Measurements from ENCODE around the gene SLC6A18.
A peak's percentile ranks its signal among the peaks of the same experiment; 100 is the strongest.

SLC6A18 gene

DNA sequence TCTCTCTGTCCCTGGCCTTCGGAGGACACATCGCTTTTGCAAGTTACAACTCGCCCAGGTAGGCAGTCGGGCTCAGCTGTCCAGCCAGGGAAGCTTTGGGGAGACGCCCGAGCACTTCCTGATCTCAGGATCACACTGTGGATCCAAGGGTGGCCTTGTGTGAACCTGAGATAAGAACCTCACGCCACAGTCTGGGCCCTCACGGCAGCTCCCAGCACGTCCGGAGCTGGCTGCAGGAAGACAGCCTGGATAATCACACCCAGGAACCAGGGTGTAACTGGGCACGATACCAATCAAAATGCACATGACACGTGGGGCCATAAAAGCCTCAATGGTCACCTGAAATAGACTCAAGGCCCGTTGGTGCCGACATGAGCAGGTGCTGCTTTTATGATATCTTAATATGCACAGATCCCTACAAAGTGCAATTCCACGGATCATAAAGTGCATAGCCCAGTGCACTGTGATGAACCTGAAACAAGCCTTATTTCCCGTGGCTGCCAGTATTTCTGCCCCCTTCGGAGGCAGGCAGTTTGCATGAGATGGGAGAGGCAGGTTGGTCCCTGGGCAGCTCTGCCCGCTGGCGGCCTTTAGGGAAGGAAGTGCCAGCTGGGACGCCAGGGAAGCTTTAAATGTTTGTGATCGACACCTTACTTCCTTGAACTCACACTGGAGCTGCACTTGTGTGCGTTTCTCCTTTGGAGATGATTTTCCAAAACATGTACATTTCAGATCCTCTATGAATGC, 14.5 kb downstream of the SLC6A18 start:
- DNase-seq, result peak; percentile 35 to 40

DNA sequence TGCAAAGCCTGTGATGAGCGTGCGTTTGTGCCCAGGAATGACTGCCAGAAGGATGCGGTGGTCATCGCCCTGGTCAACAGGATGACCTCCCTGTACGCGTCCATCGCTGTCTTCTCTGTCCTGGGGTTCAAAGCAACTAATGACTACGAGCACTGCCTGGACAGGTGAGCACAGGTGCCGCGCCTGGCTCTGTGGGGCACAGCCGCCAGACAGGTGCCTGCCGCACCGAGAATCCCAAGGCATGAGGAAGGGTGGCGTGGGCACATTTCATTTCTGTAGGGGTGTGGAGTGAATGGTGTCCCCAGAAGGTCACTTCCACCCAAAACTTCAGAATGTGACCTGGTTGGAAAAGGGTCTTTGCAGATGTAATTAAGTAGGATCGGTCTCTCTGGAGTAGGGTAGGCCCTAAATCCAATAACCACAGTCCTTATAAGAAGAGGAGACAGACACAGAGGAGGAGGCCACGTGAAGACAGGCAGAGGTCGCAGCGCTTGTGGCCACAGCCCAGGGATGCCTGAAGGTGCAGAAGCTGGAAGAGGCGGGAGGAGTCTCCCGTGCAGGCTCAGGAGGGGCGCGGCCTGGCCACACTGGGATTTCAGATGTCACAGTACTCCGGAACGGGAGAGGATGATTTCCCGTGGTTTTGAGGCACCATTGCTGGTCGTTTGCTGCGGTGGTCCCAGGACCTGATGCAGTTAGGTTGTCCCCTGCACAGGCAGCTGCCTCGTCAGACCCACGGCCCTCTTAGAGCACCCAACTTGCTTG, 15.5 kb downstream of the SLC6A18 start:
- DNase-seq, result no peak

DNA sequence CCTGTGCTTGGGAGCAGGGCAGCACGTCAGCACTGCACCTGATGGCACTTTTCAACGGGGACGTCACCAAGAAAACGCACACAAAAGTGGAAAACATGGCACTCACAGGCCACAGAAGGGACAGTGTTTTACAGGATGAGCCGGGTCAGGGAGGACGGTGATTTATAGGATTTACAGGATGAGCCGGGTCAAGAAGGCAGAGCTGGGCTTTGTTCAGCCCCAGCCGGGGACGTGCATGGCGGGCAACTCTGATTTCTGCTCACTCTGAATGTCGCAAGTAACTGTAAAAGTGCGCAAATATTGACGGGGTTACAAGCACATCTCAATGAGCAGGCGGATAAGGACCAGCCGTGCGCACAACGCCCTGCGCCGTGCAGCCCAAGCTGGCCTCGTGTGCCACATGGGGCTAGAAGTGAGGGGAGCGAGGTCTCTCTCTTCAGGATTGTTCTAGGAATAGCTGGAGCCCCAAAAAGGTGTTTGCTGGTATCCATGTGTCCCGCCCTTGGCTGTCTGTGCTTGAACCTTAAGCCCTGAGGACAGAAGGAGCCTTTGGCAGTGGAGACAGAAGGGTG, 16.4 kb downstream of the SLC6A18 start:
- no peak for DNase-seq

DNA sequence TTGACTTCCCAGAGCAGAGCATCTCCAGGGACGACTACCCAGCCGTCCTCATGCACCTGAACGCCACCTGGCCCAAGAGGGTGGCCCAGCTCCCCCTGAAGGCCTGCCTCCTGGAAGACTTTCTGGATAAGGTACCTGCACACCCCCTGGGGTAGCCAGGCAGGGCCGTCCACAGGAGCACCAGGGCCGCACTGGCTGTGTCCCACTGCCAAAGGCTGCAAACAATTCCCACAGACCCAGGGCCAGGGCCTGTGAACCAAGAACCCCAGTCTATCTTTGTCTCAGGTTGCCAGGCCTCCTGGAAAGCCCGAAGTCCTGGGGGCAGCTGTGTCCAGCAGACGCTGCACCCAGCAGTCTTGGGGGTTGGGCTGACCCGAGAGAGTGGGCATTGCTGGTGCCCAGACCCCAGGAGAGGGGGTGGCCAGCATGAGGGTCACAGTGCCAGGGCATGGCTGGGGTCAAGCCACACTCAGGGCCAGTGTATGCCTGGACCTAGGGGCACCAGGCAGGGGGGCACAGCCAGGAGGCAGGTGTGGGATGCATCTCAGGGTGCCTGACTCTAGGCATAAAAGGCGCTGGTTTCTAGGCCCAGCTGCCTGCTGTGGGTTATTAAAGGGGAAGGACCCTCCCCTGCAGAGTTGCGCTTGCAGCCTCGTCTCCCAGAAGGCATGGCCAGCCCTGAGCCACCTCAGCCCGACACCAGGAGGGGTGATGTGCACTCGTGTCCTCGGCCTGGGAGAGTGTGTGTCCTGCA, 17.7 kb downstream of the SLC6A18 start:
- no peak for DNase-seq

DNA sequence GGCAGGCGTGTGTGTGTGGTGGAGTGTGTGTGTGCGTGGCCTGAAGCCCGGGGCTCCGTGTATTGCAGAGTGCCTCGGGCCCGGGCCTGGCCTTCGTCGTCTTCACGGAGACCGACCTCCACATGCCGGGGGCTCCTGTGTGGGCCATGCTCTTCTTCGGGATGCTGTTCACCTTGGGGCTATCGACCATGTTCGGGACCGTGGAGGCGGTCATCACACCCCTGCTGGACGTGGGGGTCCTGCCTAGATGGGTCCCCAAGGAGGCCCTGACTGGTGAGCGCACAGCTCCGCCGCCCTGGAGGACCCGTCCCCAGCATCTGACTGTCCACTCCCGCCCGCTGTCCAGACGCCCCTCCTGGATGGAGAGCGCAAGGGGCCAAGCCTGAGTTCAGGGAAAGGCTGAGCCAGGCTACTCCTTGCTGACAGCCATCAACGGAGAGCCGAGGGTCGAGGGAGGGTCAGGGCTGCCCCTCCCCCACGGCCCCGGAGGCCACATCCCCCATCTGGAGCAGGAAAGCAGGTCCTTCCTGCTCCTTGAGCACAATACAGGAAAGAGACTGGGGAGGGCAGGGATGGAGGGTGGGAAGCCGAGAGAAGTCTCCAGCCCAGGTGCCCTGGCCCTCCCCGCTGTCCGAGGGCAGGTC, 18.4 kb downstream of the SLC6A18 start:
- no peak for DNase-seq

DNA sequence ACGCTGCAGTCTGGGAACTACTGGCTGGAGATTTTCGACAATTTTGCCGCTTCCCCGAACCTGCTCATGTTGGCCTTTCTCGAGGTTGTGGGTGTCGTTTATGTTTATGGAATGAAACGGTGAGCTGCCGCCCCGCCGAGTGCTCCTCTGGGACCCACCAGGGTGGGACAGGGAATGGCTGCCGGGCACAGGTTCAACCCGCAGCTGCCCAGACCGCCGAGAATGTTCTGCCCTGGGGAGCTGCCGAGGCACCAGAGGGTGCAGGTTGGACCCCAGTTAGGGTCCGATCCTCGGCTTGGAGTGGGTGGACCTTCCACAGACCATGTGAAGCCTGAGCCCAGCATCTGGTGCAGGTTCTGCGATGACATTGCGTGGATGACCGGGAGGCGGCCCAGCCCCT, 19.1 kb downstream of the SLC6A18 start:
- DNase-seq, result no peak

DNA sequence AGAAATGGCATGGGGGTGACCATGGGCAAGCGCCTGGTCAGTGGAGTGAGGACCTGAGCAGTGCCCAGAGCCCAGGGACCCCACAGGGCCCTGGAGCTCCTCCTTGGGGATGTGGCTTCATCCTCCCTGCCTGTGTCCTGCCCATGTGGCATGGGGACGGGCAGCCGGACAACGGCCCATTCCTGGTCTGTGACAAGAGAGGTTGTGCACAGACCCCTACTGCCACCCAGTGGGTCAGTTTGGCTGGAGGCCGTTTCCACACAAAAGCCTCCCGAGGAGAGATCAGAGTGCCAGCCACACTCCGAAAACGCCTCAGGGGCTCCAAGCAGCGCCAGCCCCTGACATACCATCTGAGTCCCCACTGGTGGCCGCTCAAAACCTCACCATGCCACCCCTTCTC, 19.8 kb downstream of the SLC6A18 start:
- DNase-seq, result no peak

DNA sequence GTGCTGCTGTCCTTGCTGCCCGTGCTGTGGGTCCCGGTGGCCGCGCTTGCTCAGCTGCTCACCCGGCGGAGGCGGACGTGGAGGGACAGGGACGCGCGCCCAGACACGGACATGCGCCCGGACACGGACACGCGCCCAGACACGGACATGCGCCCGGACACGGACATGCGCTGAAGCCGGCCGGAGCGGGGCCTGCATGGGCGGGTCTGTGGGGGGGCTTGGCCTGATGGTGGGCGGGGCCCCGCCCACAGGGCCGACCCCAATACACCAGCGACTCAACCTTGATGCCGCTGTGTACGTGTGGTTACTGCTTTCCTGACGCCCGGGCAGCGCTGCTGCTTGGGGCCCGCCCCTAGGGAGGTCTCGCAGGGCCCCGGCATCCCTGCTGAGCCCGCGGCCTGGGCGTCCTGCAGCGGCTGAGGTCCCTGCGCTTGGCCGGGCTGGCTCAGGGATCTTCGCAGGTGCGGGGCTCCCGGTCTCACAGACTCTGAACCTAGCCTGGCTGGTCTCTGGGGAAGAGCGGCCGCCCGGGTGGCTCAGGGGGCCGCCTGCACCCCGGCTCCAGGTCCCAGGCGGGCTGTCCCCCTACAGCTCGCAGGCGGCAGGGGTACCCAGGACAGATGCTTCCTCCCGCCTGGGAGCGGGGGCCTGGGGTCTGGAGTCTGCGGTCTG, 20.9 kb downstream of the SLC6A18 start:
- no peak for DNase-seq

DNA sequence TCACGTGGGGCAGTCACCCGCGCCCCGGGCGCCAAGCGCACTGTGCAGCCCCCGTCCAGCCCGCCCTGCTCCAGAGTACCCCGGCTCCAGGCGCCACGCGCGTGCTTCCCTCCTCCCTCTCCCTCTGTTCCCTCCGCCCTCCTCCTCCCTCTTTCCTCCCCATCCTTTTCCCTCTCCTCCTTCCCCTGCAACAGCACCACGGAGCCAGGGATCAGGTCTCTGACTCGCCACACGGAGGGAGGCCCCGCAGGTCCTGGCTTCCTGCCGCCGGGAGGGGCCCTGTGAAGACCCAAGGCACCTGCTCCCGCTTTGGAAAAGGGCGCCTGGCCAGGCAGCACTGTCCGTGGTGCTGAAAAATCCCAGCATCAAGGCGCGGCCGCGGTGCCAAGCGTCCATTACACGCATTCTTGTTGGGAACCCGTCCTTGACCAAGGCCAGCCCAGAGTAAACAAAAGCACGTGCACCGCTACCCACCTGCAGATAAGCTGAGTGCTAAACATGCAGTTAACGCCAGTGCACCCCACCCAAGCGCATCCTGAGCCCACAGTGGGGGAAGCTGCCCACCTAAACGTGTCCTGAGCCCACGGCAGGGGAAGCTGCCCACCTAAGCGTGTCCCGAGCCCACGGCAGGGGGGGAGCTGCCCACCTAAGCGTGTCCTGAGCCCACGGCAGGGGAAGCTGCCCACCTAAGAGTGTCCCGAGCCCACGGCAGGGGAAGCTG, 21.7 kb downstream of the SLC6A18 start:
- peak; percentile 42 to 56 for DNase-seq

DNA sequence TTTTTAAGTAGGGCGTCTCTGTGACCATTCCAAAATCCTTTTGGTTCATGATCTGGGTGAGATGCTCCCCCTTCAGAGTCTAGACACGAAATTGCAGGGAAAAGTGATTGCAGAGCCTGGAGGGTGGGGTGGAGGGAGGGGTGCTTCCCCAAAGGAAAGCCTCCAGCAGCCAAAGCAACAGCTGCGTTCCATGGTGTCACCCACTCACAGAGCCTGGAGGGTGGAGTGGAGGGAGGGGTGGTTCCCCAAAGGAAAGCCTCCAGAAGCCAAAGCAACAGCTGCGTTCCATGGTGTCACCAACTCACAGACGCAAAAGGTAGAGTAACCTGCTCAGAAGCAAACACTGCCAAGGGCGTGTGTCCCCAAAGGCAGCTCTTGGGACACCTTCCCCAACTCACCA, 22.6 kb downstream of the SLC6A18 start:
- peak in 1 of 2 experiments; percentile 25 for DNase-seq

DNA sequence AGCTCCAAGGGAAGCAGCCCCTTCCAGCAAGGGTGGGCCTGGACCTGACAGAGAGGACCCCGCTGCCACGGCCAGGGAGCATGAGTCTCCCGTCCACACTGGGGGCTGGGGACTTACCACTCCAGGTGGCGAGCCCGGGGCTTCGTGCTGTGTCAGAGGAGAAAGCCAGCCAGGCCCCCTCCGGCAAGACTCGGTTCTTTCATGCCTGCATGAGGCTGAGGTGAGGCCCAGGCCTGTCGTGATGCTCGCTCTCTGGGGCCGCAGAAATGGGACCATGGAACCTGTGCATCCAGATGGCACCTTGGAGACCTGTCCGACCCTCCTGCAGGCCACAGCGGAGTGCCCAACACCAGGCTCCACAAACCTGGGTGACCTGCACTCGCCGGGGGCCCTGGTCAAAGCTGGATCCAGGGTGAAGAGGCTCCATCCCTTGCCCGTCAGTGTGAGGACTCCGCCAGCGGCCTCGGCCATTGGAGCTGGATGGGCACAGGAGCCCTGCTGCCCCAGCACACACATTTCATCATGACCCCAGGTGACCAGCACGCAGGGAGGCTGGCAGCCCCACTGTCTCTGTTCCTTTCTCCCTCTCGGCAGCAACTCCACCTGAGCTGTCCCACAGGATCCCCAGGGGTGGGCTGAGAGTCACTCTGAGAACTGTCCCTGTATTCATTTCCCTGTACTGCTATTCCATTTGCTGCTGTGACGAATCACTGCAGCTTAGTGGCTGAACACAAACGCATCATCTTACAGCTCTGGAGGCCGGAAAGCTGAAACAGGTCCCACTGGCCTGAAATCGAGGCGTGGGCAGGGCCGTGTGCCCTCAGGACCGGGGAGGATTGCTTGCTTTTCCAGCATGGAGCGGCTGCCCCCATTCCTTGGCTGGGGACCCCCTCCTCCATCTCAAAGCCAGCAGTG, 24.4 kb downstream of the SLC6A18 start:
- DNase-seq, result no peak

DNA sequence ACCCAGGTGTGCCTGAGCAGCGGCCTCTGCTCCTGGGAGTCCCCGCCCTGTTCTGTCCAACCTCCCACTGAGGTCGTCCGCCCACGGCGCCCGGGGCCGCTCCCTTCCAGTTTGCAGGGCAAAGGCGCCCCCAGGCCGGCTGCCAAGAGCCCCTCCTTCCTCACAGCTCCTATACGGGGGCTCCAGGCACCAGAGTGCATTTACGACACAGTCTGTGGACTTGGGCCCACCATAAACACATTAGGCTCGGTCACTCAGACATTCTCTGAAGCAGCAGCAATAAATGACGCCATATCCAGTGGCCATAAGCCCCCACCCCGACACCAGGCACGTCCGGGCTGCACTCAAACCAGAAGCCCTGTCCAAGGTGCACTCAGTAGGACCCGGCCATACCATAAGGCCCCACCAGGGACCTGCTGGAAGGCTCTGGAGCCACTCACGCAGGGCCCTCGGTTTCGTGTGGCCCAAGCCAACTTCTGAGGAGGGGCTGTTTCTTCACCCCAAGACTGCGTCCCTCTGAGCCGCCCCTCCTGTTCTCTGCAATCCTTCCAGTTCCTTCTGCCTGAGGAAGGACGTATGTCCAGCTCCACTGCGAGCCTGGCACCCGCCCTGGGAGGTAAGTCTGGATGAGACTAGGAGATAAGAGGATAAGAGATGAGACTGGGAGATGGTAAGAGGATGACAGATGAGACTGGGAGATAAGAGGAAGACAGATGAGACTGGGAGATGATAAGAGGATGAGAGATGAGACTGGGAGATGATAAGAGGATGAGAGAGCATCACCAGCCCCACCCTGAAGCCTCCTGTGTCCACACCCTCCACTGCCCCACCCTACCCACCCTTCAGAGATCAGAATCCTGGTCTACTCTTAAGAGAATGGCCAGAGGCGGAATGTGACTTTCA, 26.7 kb downstream of the SLC6A18 start:
- no peak for DNase-seq

DNA sequence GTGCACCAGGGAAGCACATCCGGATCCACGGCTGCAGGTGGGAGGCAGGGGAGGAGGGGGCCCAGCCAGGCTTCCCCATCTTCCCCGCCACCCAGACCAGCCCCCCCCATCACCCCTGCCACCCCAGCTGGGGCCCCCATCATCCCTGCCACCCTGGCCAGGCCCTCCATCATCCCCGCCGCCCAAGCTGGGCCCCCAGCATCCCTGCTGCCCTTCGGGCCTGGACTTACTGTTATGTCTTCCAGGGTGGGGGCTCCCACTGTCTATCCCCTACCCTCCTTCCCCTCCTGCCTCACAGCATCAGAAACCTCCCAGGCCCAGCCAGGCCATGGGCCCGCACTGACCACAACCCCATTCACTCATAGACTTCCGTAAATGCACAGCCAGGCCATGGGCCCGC, 27.5 kb downstream of the SLC6A18 start:
- no peak for DNase-seq

DNA sequence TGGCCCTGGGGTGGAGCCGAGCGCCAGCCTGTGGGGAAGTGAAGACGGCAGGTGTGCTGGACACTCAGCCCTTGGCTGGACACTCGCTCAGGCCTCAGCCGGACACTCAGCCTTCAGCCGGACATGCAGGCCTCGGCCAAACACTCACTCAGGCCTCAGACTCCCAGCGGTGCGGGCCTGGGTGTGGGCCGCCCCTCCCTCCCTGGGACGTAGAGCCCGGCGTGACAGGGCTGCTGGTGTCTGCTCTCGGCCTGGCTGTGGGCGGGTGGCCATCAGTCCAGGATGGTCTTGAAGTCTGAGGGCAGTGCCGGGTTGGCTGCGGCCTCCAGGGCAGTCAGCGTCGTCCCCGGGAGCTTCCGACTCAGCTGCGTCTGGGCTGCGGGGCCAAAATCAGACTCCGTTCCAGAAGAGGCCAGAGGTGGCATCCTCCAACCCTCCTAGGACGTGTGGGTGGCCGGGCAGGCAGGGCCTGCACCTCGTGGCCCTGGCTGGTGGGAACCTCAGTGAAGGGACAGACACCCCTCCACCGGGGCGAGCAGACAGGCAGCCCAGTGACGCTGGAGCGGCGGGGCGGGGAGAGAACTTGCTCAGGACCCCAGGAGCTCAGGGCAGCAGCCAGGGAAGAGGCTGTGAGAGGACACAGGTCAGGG, 28.4 kb downstream of the SLC6A18 start:
- DNase-seq, result no peak

DNA sequence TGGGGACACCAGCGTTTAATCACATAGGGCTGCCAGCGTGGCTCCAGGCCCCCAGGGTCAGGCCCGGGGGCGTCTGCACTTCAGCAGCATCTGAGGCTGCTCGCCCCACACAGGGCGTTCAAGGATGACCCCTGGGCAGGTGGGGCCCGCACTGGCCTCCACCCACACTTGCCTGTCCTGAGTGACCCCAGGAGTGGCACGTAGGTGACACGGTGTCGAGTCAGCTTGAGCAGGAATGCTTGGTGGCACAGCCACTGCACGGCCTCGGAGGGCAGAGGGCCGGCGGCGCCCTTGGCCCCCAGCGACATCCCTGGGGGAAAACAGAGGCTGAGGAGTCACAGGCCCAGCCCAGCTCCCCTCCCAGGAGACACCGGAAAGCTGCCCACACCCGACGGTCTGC, 29.0 kb downstream of the SLC6A18 start:
- DNase-seq, result no peak

DNA sequence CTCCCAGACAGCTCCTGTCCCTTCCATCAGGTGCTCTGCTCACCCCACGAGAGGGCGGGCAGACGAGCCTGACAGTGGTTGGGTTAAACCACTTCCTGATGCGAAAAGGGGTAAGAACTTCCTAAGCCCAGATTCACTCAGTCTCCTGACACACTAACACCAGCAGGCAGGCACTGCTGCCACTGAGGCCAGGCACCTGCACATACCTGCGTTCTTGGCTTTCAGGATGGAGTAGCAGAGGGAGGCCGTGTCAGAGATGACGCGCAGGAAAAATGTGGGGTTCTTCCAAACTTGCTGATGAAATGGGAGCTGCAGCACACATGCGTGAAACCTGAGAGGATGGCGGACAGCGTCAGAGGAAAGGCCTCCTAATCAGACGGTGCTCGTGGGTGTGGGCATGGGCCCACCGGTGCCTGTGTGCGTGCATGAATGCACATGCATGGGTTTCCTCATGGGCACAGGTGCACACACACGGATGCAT, 29.9 kb downstream of the SLC6A18 start:
- no peak for DNase-seq

DNA sequence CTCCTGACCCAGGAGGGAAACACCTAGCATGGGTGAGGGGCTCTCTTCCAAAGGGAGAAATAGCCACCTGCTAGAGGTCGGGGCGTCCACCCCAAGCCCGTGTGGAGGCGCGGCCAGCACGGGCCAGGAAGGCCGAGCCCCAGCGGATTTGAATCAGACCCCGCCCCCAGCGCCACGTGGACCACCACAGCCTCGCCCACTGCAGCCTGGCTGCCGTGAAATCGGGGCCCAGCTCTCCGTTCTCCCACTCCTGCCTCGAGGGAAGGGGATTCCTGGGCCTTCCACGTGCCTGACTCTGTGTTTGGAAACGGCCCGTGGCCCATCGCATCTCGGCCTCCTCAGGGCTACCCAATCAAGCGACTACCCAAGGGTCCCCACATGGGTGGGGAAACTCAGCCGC, 31.6 kb downstream of the SLC6A18 start:
- DNase-seq, result no peak

DNA sequence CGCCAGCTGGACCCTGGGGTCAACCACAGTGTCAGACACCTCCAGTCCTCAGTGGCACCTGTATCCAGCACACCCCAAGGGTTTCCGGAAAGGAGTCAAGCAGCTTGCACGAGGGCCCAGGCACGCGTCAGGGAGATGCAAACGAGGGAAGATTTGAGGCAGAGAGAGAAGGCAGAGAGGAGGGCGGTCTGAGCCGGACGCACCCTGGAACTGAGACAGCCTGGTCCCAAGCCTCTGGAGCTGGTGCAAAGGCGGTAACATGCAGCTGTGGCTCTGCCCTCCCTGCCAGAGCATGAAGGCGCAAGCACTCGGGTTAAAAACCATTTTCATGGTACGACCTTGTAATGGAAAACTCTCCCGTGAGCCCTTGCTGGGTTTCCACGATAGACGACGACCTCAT, 32.2 kb downstream of the SLC6A18 start:
- no peak for DNase-seq

DNA sequence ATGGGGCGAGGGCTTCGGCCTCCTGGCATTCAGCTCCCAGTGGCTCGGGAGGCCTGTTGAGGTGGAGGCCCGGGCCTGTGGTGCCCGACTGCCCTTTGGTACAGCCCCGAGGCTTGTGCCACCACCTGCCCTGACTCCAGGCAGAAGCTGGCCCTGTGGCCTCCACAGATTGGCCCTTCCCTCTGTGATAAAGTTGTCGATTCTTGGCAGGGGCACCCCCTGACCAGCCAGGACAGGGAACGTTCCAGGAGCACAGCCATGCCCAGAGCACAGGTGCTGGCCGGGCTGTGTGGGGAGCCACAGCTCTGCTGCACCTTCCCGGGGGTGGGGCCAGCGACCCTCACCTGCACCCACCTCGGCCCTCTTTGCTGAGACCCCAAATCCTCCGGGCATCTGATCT, 32.7 kb downstream of the SLC6A18 start:
- no peak for DNase-seq

Measured in SHP77 (cell line).